SU-DHL-6 (cell line): ENCODE measurements around the gene KRT27.

Experiments used
- CTCF ChIP-seq: fragments of 200-600 bp; sonication (generic); IDR thresholded peaks from one replicate; pipeline ENCODE4 v1.5.1; 2017; ENCODE audit warnings: antibody characterized with exemption, mild to moderate bottlenecking, low read length, moderate library complexity; ENCODE audit not compliant: insufficient read depth, poor library complexity, severe bottlenecking
- EZH2phosphoT487 ChIP-seq: fragments of 200-600 bp; sonication (generic), shearing (Covaris generic); conservative IDR thresholded peaks from 2 replicates; pipeline ENCODE4 v1.6.1; 2018; ENCODE audit warnings: mild to moderate bottlenecking, antibody characterized with exemption, low read length, moderate library complexity, mixed read lengths

GRCh38 chr17:40795019-40795667, 12.8 kb upstream of the KRT27 start:
- TF ChIP-seq CTCF: no peak
- no peak for TF ChIP-seq EZH2phosphoT487
